Colon (tissue), 2 donors: ENCODE results near the gene VGLL2.
"Not testable (repeated sequence)": the region's sequence is repeated elsewhere in the genome, so short reads cannot be mapped to it uniquely, and the experiment has no call there.

Experiments used
- FAIRE-seq: peaks from 2 replicates; lab custom pipeline; 2012; peaks lifted over from hg19 to GRCh38; lab: Jason Lieb, UNC
- donor health status: control.
- donor health status: control.

VGLL2 gene

GRCh38 chr6:117265410-117266256 is at the start of gene VGLL2:
VGLL2 (plus strand) TSS chr6:117265558; CDS start chr6:117265764, 206 bp downstream.
- no peak for FAIRE-seq

- no peak for FAIRE-seq
Measured at GRCh38 chr6:117222861-117223260, 42.5 kb upstream of the VGLL2 start.

- no peak for FAIRE-seq
Measured at GRCh38 chr6:117226778-117227177, 38.6 kb upstream of the VGLL2 start.

- FAIRE-seq = no peak
Measured at GRCh38 chr6:117227245-117227962, 38.0 kb upstream of the VGLL2 start.

GRCh38 chr6:117228202-117228601 is 37.2 kb upstream of the VGLL2 start:
- FAIRE-seq = no peak

GRCh38 chr6:117229870-117230269 is 35.5 kb upstream of the VGLL2 start:
- no peak for FAIRE-seq

GRCh38 chr6:117231466-117231865 is 33.9 kb upstream of the VGLL2 start:
- no peak for FAIRE-seq

GRCh38 chr6:117232196-117232595 is 33.2 kb upstream of the VGLL2 start:
- no peak for FAIRE-seq

- no peak for FAIRE-seq
Measured at GRCh38 chr6:117233145-117233544, 32.2 kb upstream of the VGLL2 start.

- FAIRE-seq = no peak
Measured at GRCh38 chr6:117237561-117237960, 27.8 kb upstream of the VGLL2 start.

- peak; percentile 60 for FAIRE-seq
Measured at GRCh38 chr6:117244571-117244970, 20.8 kb upstream of the VGLL2 start.

GRCh38 chr6:117244979-117245378 is 20.4 kb upstream of the VGLL2 start:
- not testable (repeated sequence) for FAIRE-seq

GRCh38 chr6:117253785-117254184 is 11.6 kb upstream of the VGLL2 start:
- no peak for FAIRE-seq

GRCh38 chr6:117262799-117263198 is 2.6 kb upstream of the VGLL2 start:
- no peak for FAIRE-seq

GRCh38 chr6:117263353-117263927 is 1.9 kb upstream of the VGLL2 start:
- no peak for FAIRE-seq

GRCh38 chr6:117264369-117264691 is 1.0 kb upstream of the VGLL2 start:
- FAIRE-seq = no peak

- FAIRE-seq = no peak
Measured at GRCh38 chr6:117264692-117265409, 507 bp upstream of the VGLL2 start.

- FAIRE-seq = no peak
Measured at GRCh38 chr6:117266257-117267053, 1.1 kb downstream of the VGLL2 start.

GRCh38 chr6:117267054-117267347 is 1.6 kb downstream of the VGLL2 start:
- FAIRE-seq = no peak

GRCh38 chr6:117267766-117268534 is 2.6 kb downstream of the VGLL2 start:
- FAIRE-seq = no peak

- FAIRE-seq = no peak
Measured at GRCh38 chr6:117268924-117269323, 3.6 kb downstream of the VGLL2 start.
